PC-3 (cell line): ENCODE data around the gene TM4SF18. TPM values are rescaled to one million over a fixed set of nuclear protein-coding genes. Genes with fewer than 3 reads are reported as not detected.
A peak's percentile ranks its signal among the peaks of the same experiment; 100 is the strongest.
"Not testable (repeated sequence)": the region's sequence is repeated elsewhere in the genome, so short reads cannot be mapped to it uniquely, and the experiment has no call there.

Experiments used
- ATAC-seq: fragments of 200-7000 bp; cut with Tn5 transposase; 2 replicates; pipeline ENCODE4 v1.9.1; 2020; ENCODE audit warnings: mild to moderate bottlenecking, moderate library complexity
- BruUV-seq: library from RNA; stranded (reverse); fragments of 400-500 nt; replicated peaks from 2 replicates; lab custom pipeline; 2021; lab: Mats Ljungman, UMichigan
- CTCF ChIA-PET: fragments of 300-600 bp; sonication (Branson Sonifier 250); formaldehyde crosslinking; loops from one replicate; lab custom pipeline; 2022; ENCODE audit warnings: antibody characterized with exemption; lab: Charles Lee
- POLR2A ChIA-PET: fragments of 300-600 bp; sonication (Branson Sonifier 250); formaldehyde crosslinking; loops from one replicate; lab custom pipeline; 2022; ENCODE audit warnings: antibody characterized with exemption; ENCODE audit not compliant: unreplicated experiment; lab: Charles Lee
- DNase-seq: peaks from one replicate; pipeline ENCODE4 v3.0.0-alpha.2; 2015
- H2AFZ ChIP-seq: fragments of 300-600 bp; sonication (generic); 2 replicates; pipeline ENCODE4 v1.6.0; 2016; ENCODE audit warnings: antibody characterized with exemption, low read length
- H3F3A ChIP-seq: fragments of 300-600 bp; sonication (generic); one replicate; pipeline ENCODE4 v1.6.0; 2017; ENCODE audit warnings: antibody characterized with exemption, low read length, control low read depth, mild to moderate bottlenecking; ENCODE audit not compliant: unreplicated experiment
- H3K27ac ChIP-seq: fragments of 300-600 bp; sonication (generic); 2 replicates; pipeline ENCODE4 v1.5.1; 2016; ENCODE audit warnings: mild to moderate bottlenecking, low read length
- H3K27me3 ChIP-seq: fragments of 300-600 bp; sonication (generic); 2 replicates; pipeline ENCODE4 v1.6.1; 2016; ENCODE audit warnings: low read length, mixed read lengths
- H3K36me3 ChIP-seq: fragments of 300-600 bp; sonication (generic); 2 replicates; pipeline ENCODE4 v1.6.1; 2016; ENCODE audit warnings: low read depth, mixed run types, low read length, mixed read lengths
- H3K4me1 ChIP-seq: fragments of 300-600 bp; sonication (generic); 2 replicates; pipeline ENCODE4 v1.5.1; 2016; ENCODE audit warnings: low read length; ENCODE audit not compliant: insufficient read depth
- H3K4me2 ChIP-seq: fragments of 300-600 bp; sonication (generic); 2 replicates; pipeline ENCODE4 v1.6.0; 2016; ENCODE audit warnings: low read length
- H3K4me3 ChIP-seq: fragments of 300-600 bp; sonication (generic); 2 replicates; pipeline ENCODE4 v1.5.1; 2016; ENCODE audit warnings: mild to moderate bottlenecking, low read length, mixed read lengths
- H3K79me2 ChIP-seq: fragments of 300-600 bp; sonication (generic); 2 replicates; pipeline ENCODE4 v1.6.1; 2017; ENCODE audit warnings: low read length, mixed read lengths
- H3K9ac ChIP-seq: fragments of 300-600 bp; sonication (generic); 2 replicates; pipeline ENCODE4 v1.6.0; 2016; ENCODE audit warnings: mild to moderate bottlenecking, low read length
- H3K9me2 ChIP-seq: fragments of 300-600 bp; sonication (generic); replicated peaks from 2 replicates; pipeline ENCODE4 v1.6.1; 2016; ENCODE audit warnings: mixed run types, low read length, mixed read lengths
- H3K9me3 ChIP-seq: fragments of 300-600 bp; sonication (generic); 2 replicates; pipeline ENCODE4 v1.6.1; 2016; ENCODE audit warnings: low read length, mixed read lengths
- H4K20me1 ChIP-seq: fragments of 300-600 bp; sonication (generic); 2 replicates; pipeline ENCODE4 v1.6.1; 2016; ENCODE audit warnings: low read length, mixed read lengths
- CTCF ChIP-seq: fragments of 300-600 bp; sonication (generic); conservative IDR thresholded peaks from 2 replicates; pipeline ENCODE4 v1.5.1; 2017; ENCODE audit warnings: antibody characterized with exemption, low read depth, mild to moderate bottlenecking, low read length
- EZH2 ChIP-seq: fragments of 300-600 bp; sonication (generic); IDR thresholded peaks from one replicate; pipeline ENCODE4 v1.6.1; 2017; ENCODE audit warnings: antibody characterized with exemption, mild to moderate bottlenecking, low read length; ENCODE audit not compliant: unreplicated experiment
- EZH2phosphoT487 ChIP-seq: fragments of 300-600 bp; sonication (generic); IDR thresholded peaks from 2 replicates; pipeline ENCODE4 v1.6.1; 2018; ENCODE audit warnings: mild to moderate bottlenecking, antibody characterized with exemption, low read length, borderline replicate concordance
- intact Hi-C: fragments of 100-400 bp; cut with micrococcal nuclease; formaldehyde crosslinking; loops from 2 replicates; pipeline ENCODE4 v1.9.0; 2023
- total RNA-seq: library from RNA; depleted of rRNA; stranded (reverse); fragments of >200 nt; gene quantifications from 2 replicates; pipeline ENCODE4 v1.2.3, GENCODE V29; 2014

Gene TM4SF18
- total RNA-seq, 1 experiment from 2014 or later = 0.40 TPM

DNA sequence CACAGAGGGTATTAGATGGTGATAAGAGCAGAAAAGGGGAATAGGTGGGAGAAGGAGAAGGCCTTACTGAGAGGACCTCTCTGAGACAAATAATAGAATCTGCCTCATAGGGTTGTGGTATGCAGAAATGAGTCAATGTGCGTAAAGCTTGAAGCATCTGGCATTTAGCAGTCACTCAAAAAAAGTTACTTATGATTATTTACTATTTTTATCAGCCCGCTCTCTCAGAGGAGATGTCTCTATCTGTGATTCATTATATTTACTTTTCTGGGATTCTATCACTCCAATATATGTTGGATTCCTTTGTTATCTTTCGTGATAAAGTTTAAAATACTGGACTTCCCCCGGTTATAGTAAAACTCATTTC lies 48.6 kb upstream of the TM4SF18 start:
- Histone ChIP-seq H3F3A (peaks cover 16% of the 10 kb centered on the region), H3K9me3 (no peaks in the 10 kb centered on the region), H2AFZ (no peak overlapping the region), H3K27me3 (no peaks in the 10 kb centered on the region), H3K4me3 (no peak overlapping the region), H4K20me1 (peaks cover 2% of the 10 kb centered on the region), H3K4me2 (peak overlapping the region; percentile 53), H3K27ac (peak overlapping the region; percentile 87), H3K9me2 (no peaks in the 10 kb centered on the region), H3K4me1 (peaks cover 66% of the 10 kb centered on the region), H3K9ac (peak overlapping the region; percentile 61), H3K36me3 (no peaks in the 10 kb centered on the region), H3K79me2 (peaks cover 11% of the 10 kb centered on the region)
- intact Hi-C loops = no loop called here
- ATAC-seq (peak; percentile 3; the same call in 1 of the 2 replicates), DNase-seq (peak; percentile 81)
- ChIA-PET CTCF (no interaction called here), POLR2A (interaction anchor here (0.6 to 0.9 kb wide), 3 partner anchors 8 to 140 kb away, joined by 3 to 4 read pairs (median 4); no protein-coding TSS in a partner anchor)
- BruUV-seq = no TSS peak
- TF ChIP-seq EZH2 (no peak), CTCF (no peak), EZH2phosphoT487 (no peak)

DNA sequence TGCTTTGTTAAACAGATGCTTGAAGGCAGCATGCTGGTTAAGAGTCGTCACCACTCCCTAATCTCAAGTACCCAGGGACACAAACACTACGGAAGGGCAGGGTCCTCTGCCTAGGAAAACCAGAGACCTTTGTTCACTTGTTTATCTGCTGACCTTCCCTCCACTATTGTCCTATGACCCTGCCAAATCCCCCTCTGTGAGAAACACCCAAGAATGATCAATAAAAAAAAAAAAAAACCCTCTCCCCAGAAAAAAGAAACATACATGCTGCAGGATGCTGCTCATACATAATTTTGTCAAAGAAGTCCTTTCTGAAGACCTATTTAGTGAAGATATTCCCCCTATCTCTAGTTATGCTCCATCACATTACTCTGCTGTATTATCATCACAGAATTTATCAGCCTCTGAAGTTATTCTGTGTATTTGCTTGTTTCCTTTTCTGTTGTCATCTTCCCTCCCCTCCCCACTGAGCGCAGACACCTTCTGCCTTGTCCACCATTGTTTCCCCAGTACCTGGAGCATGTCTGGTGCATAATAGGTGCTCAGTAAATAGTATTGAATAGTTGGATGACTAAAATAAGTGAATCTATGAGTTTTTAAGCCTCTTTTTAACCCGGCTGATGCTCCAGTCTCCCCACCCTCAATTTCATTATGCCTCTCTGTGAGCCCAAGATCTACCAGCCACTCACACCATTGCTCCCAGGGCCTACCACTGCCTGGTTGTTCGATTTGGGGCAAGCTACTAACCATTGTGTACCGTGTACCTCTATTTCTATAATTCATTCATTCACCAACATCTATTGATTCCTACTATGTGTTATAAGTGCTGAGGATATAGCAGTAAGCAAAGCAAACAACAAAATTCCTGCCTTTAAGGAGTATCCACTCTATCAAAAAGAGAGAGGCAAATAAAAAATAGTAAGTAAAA lies 48.0 kb upstream of the TM4SF18 start:
- intact Hi-C loops = no loop called here
- H3K4me2 ChIP-seq = peak overlapping the region; percentile 48
- H3K27ac ChIP-seq = peak overlapping the region; percentile 87
- no TSS peak for BruUV-seq
- DNase-seq (no peak), ATAC-seq (no peak)
- no peak for TF ChIP-seq EZH2phosphoT487
- TF ChIP-seq EZH2 = no peak
- TF ChIP-seq CTCF = no peak
- no peaks in the 10 kb centered on the region for H3K9me3 ChIP-seq
- no peaks in the 10 kb centered on the region for H3K27me3 ChIP-seq
- H3K4me3 ChIP-seq = no peak overlapping the region
- peak overlapping the region; percentile 57 for H3K9ac ChIP-seq
- H4K20me1 ChIP-seq = peaks cover 8% of the 10 kb centered on the region
- peaks cover 62% of the 10 kb centered on the region for H3K4me1 ChIP-seq
- H3F3A ChIP-seq = peaks cover 16% of the 10 kb centered on the region
- ChIA-PET POLR2A (no interaction called here), CTCF (no interaction called here)
- H3K9me2 ChIP-seq = no peaks in the 10 kb centered on the region
- no peak overlapping the region for H2AFZ ChIP-seq
- no peaks in the 10 kb centered on the region for H3K36me3 ChIP-seq
- H3K79me2 ChIP-seq = peaks cover 18% of the 10 kb centered on the region

GRCh38 chr3:149380220-149380619 lies 46.8 kb upstream of the TM4SF18 start:
- peaks cover 30% of the 10 kb centered on the region for H3K79me2 ChIP-seq

More at GRCh38 chr3:149380220-149380619, 46.8 kb upstream of the TM4SF18 start:
- H3K9ac ChIP-seq, BruUV-seq, H3K4me2 ChIP-seq, DNase-seq, POLR2A ChIA-PET, H3K9me2 ChIP-seq, H2AFZ ChIP-seq, H3F3A ChIP-seq, intact Hi-C loops, H3K27me3 ChIP-seq, ATAC-seq, H3K4me3 ChIP-seq, CTCF ChIA-PET, H3K9me3 ChIP-seq, H3K27ac ChIP-seq: not testable (repeated sequence)
- H4K20me1 ChIP-seq = peaks cover 20% of the 10 kb centered on the region
- peaks cover 56% of the 10 kb centered on the region for H3K4me1 ChIP-seq
- H3K36me3 ChIP-seq = peaks cover 10% of the 10 kb centered on the region
